Neural cell (in vitro differentiated cells): Measurements from ENCODE around the gene TRPM2. TPM values are rescaled to one million over a fixed set of nuclear protein-coding genes. Genes with fewer than 3 reads are reported as not detected.

ENCODE experiments used
- H2AFZ ChIP-seq: fragments of 200-600, 300-800 bp; sonication (generic), shearing (Covaris generic); 2 replicates; pipeline ENCODE4 v1.6.0; 2014; ENCODE audit warnings: low read depth, mild to moderate bottlenecking, antibody characterized with exemption, low read length, moderate library complexity
- H3F3A ChIP-seq: fragments of 200-600 bp; shearing (Covaris generic); 2 replicates; pipeline ENCODE4 v1.6.1; 2016; ENCODE audit warnings: mild to moderate bottlenecking, moderate library complexity, mixed read lengths, antibody characterized with exemption, low read length; ENCODE audit not compliant: insufficient read depth, poor library complexity, severe bottlenecking
- H3K27ac ChIP-seq: fragments of 200-600, 300-800 bp; sonication (generic), shearing (Covaris generic); 2 replicates; pipeline ENCODE4 v1.5.1; 2014; ENCODE audit warnings: mild to moderate bottlenecking, low read length, moderate library complexity
- H3K27me3 ChIP-seq: fragments of 300-800, 200-600 bp; sonication (generic), shearing (Covaris generic); 2 replicates; pipeline ENCODE4 v1.6.0; 2014; ENCODE audit warnings: mild to moderate bottlenecking, low read depth, low read length, moderate library complexity; ENCODE audit not compliant: insufficient read depth
- H3K36me3 ChIP-seq: fragments of 300-800, 200-600 bp; sonication (generic), shearing (Covaris generic); 2 replicates; pipeline ENCODE4 v1.5.1; 2014; ENCODE audit warnings: mild to moderate bottlenecking, antibody characterized with exemption, low read length, moderate library complexity; ENCODE audit not compliant: insufficient read depth
- H3K4me2 ChIP-seq: fragments of 300-800, 200-600 bp; sonication (generic), shearing (Covaris generic); 2 replicates; pipeline ENCODE4 v1.6.0; 2014; ENCODE audit warnings: mild to moderate bottlenecking, low read length
- H3K4me3 ChIP-seq: fragments of 300-800, 200-600 bp; sonication (generic), shearing (Covaris generic); 2 replicates; pipeline ENCODE4 v1.5.1; 2014; ENCODE audit warnings: mild to moderate bottlenecking, low read length, moderate library complexity
- H3K79me2 ChIP-seq: fragments of 200-600 bp; shearing (Covaris generic); replicated peaks from 2 replicates; pipeline ENCODE4 v1.6.0; 2014; ENCODE audit warnings: mild to moderate bottlenecking, low read length, moderate library complexity; ENCODE audit not compliant: insufficient read depth
- H3K9ac ChIP-seq: fragments of 300-800, 200-600 bp; sonication (generic), shearing (Covaris generic); 2 replicates; pipeline ENCODE4 v1.6.1; 2016; ENCODE audit warnings: mild to moderate bottlenecking, low read length, mixed read lengths
- H3K9me2 ChIP-seq: fragments of 200-600 bp; shearing (Covaris generic); 2 replicates; pipeline ENCODE4 v1.6.1; 2016; ENCODE audit warnings: mild to moderate bottlenecking, low read length, mixed read lengths; ENCODE audit not compliant: insufficient read depth
- H3K9me3 ChIP-seq: fragments of 200-600, 300-800 bp; sonication (generic), shearing (Covaris generic); 2 replicates; pipeline ENCODE4 v1.6.1; 2016; ENCODE audit warnings: mild to moderate bottlenecking, mixed run types, low read length, moderate library complexity, mixed read lengths
- H4K20me1 ChIP-seq: fragments of 200-600 bp; shearing (Covaris generic); 2 replicates; pipeline ENCODE4 v1.6.1; 2016; ENCODE audit warnings: mild to moderate bottlenecking, mixed run types; ENCODE audit not compliant: insufficient read depth
- EP300 ChIP-seq: fragments of 450-650 bp; conservative IDR thresholded peaks from 2 replicates; pipeline ENCODE4 v1.6.1; 2014; ENCODE audit warnings: antibody characterized with exemption, mild to moderate bottlenecking, moderate library complexity; ENCODE audit not compliant: poor library complexity, severe bottlenecking
- EZH2 ChIP-seq: fragments of 200-600, 300-800 bp; shearing (Covaris generic), sonication (generic); IDR thresholded peaks from 2 replicates; pipeline ENCODE4 v1.6.1; 2014; ENCODE audit warnings: antibody characterized with exemption, low read length, borderline replicate concordance, mild to moderate bottlenecking; ENCODE audit not compliant: insufficient read depth, poor library complexity, severe bottlenecking
- MXI1 ChIP-seq: fragments of 450-650 bp; conservative IDR thresholded peaks from 2 replicates; pipeline ENCODE4 v1.6.1; 2014; ENCODE audit warnings: antibody characterized with exemption, mild to moderate bottlenecking; ENCODE audit not compliant: poor library complexity, severe bottlenecking
- POLR2AphosphoS5 ChIP-seq: IDR thresholded peaks from 2 replicates; pipeline ENCODE4 v1.6.1; 2012
- RAD21 ChIP-seq: fragments of 450-650 bp; conservative IDR thresholded peaks from 2 replicates; pipeline ENCODE4 v1.6.1; 2014; ENCODE audit warnings: antibody characterized with exemption, mild to moderate bottlenecking, moderate library complexity
- SMC3 ChIP-seq: fragments of 450-650 bp; conservative IDR thresholded peaks from 2 replicates; pipeline ENCODE4 v1.6.1; 2014; ENCODE audit warnings: antibody characterized with exemption, mild to moderate bottlenecking, moderate library complexity; ENCODE audit not compliant: poor library complexity
- TAF1 ChIP-seq: IDR thresholded peaks from 2 replicates; pipeline ENCODE4 v1.6.1; 2012; ENCODE audit warnings: low read depth
- polyA plus RNA-seq: library from polyadenylated mRNA; depleted of rRNA; stranded (reverse); fragments of >200 nt; gene quantifications from 2 replicates; pipeline ENCODE4 v1.2.3, GENCODE V29; 2014
- TF ChIP-seq, protein P1 (sequence below): IDR thresholded peaks from 2 replicates; pipeline ENCODE4 v1.6.1; 2012; ENCODE audit warnings: borderline replicate concordance
- TF ChIP-seq, protein P2 (sequence below): fragments of 450-650 bp; IDR thresholded peaks from 2 replicates; pipeline ENCODE4 v1.5.1; 2014; ENCODE audit warnings: antibody characterized with exemption, mild to moderate bottlenecking, moderate library complexity; ENCODE audit not compliant: poor library complexity, severe bottlenecking

The TRPM2 gene
- polyA plus RNA-seq, 1 donor from 2014 or later = 0.14 TPM

DNA sequence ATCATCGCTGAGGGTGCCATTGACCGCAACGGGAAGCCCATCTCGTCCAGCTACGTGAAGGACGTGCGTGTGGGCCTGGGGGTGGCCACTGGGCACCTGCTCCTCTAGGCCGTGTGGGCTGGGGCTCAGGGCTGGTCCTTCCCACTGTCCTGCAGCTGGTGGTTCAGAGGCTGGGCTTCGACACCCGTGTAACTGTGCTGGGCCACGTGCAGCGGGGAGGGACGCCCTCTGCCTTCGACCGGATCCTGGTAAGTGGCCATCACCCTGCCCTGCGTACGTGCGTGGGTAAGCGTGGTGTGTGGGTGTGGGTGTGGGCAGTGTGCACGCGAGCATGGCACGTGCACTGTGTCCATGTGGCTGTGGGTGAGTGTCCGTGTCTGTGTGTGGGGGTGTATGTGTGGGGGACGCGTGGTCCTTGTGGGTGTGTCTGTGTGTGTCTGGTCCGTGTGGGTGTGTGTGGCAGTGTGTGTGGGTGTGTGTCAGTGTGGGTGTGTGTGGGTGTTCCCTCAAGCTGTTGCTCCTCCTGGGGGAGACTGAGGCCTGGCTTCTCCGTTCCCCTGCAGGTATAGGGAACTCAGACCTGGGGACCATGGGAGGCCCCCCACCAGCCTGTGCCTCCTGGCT, 37.0 kb upstream of the TRPM2 start:
- Histone ChIP-seq H3K9me2 (no peaks in the 10 kb centered on the region), H3F3A (no peaks in the 10 kb centered on the region), H3K36me3 (no peaks in the 10 kb centered on the region), H4K20me1 (no peaks in the 10 kb centered on the region), H3K9me3 (no peaks in the 10 kb centered on the region), H3K4me2 (no peak overlapping the region), H3K27me3 (no peaks in the 10 kb centered on the region), H3K9ac (no peak overlapping the region), H3K79me2 (no peaks in the 10 kb centered on the region), H2AFZ (no peak overlapping the region), H3K27ac (no peak overlapping the region), H3K4me3 (no peak overlapping the region)
- no peak for TF ChIP-seq EZH2
- TF ChIP-seq, protein P1, sequence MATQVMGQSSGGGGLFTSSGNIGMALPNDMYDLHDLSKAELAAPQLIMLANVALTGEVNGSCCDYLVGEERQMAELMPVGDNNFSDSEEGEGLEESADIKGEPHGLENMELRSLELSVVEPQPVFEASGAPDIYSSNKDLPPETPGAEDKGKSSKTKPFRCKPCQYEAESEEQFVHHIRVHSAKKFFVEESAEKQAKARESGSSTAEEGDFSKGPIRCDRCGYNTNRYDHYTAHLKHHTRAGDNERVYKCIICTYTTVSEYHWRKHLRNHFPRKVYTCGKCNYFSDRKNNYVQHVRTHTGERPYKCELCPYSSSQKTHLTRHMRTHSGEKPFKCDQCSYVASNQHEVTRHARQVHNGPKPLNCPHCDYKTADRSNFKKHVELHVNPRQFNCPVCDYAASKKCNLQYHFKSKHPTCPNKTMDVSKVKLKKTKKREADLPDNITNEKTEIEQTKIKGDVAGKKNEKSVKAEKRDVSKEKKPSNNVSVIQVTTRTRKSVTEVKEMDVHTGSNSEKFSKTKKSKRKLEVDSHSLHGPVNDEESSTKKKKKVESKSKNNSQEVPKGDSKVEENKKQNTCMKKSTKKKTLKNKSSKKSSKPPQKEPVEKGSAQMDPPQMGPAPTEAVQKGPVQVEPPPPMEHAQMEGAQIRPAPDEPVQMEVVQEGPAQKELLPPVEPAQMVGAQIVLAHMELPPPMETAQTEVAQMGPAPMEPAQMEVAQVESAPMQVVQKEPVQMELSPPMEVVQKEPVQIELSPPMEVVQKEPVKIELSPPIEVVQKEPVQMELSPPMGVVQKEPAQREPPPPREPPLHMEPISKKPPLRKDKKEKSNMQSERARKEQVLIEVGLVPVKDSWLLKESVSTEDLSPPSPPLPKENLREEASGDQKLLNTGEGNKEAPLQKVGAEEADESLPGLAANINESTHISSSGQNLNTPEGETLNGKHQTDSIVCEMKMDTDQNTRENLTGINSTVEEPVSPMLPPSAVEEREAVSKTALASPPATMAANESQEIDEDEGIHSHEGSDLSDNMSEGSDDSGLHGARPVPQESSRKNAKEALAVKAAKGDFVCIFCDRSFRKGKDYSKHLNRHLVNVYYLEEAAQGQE = no peak
- TF ChIP-seq, protein P2, sequence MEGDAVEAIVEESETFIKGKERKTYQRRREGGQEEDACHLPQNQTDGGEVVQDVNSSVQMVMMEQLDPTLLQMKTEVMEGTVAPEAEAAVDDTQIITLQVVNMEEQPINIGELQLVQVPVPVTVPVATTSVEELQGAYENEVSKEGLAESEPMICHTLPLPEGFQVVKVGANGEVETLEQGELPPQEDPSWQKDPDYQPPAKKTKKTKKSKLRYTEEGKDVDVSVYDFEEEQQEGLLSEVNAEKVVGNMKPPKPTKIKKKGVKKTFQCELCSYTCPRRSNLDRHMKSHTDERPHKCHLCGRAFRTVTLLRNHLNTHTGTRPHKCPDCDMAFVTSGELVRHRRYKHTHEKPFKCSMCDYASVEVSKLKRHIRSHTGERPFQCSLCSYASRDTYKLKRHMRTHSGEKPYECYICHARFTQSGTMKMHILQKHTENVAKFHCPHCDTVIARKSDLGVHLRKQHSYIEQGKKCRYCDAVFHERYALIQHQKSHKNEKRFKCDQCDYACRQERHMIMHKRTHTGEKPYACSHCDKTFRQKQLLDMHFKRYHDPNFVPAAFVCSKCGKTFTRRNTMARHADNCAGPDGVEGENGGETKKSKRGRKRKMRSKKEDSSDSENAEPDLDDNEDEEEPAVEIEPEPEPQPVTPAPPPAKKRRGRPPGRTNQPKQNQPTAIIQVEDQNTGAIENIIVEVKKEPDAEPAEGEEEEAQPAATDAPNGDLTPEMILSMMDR = no peak
- no peak for TF ChIP-seq EP300
- TF ChIP-seq TAF1 = no peak
- TF ChIP-seq POLR2AphosphoS5 = no peak
- TF ChIP-seq RAD21 = no peak
- TF ChIP-seq SMC3 = no peak

DNA sequence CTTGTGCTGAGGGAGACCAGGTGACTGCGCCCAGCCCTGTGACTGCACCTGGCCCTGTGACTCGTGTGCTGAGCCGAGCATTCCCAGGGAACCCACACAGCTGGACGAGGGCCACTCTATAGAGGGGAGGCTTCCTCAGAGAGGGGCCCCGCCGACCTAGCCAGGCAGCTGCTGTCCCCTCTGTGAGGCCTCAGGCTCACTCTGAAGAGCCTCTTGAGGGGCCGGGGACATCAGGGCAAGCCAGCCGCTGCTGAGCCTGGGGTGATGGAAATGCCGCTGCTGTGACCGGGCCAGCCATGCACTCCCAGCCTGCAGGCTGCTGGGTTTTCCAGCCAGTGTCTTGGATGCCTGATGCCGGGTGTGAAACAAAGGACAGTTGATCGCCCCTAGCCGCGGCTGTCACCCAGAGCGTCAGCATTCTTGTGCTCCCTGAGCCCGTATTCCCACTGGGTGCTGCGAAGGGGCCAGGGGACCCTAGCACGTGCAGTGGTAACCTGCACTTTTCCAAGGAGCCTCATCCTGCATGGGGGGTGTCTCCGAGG, 36.1 kb upstream of the TRPM2 start:
- TF ChIP-seq EP300 (no peak), MXI1 (no peak), EZH2 (no peak), RAD21 (no peak), SMC3 (no peak), TAF1 (no peak), POLR2AphosphoS5 (no peak)
- TF ChIP-seq, protein P1 = no peak
- TF ChIP-seq, protein P2 = no peak
- Histone ChIP-seq H3F3A (no peaks in the 10 kb centered on the region), H3K36me3 (no peaks in the 10 kb centered on the region), H3K27me3 (no peaks in the 10 kb centered on the region), H3K4me3 (no peak overlapping the region), H3K79me2 (no peaks in the 10 kb centered on the region), H3K4me2 (no peak overlapping the region), H3K9me3 (no peaks in the 10 kb centered on the region), H3K9me2 (no peaks in the 10 kb centered on the region), H2AFZ (no peak overlapping the region), H3K9ac (no peak overlapping the region), H4K20me1 (no peaks in the 10 kb centered on the region), H3K27ac (no peak overlapping the region)
